PFSK-1 (cell line): ENCODE measurements around the gene TP53.

ENCODE experiments used
- FOXP2 ChIP-seq: optimal IDR thresholded peaks from 2 replicates; pipeline ENCODE3; 2011; ENCODE audit warnings: borderline replicate concordance, control low read depth, inconsistent platforms; ENCODE audit not compliant: insufficient read depth; ENCODE audit errors: extremely low read length, extremely low read depth
- POLR2AphosphoS5 ChIP-seq: IDR thresholded peaks from 2 replicates; pipeline ENCODE4 v1.6.1; 2012; ENCODE audit warnings: low read depth, mild to moderate bottlenecking, control low read depth, low read length, moderate library complexity
- REST ChIP-seq, 2 experiments: IDR thresholded peaks; 2 replicates each; pipeline versions ENCODE4 v1.6.1 to v1.8.0; 2011 to 2012; ENCODE audit warnings: low read depth in 2 of 2, low read length in 2 of 2, control low read depth in 1 of 2, inconsistent platforms in 1 of 2, mild to moderate bottlenecking in 1 of 2, moderate library complexity in 1 of 2; ENCODE audit not compliant: insufficient read depth in 1 of 2
- SIN3A ChIP-seq: IDR thresholded peaks from 2 replicates; pipeline ENCODE4 v1.6.1; 2012; ENCODE audit warnings: mild to moderate bottlenecking, low read length, moderate library complexity, borderline replicate concordance; ENCODE audit not compliant: insufficient read depth
- TAF1 ChIP-seq: IDR thresholded peaks from 2 replicates; pipeline ENCODE4 v1.6.1; 2012; ENCODE audit warnings: low read length, control low read depth, borderline replicate concordance; ENCODE audit not compliant: insufficient read depth

The TP53 gene

DNA sequence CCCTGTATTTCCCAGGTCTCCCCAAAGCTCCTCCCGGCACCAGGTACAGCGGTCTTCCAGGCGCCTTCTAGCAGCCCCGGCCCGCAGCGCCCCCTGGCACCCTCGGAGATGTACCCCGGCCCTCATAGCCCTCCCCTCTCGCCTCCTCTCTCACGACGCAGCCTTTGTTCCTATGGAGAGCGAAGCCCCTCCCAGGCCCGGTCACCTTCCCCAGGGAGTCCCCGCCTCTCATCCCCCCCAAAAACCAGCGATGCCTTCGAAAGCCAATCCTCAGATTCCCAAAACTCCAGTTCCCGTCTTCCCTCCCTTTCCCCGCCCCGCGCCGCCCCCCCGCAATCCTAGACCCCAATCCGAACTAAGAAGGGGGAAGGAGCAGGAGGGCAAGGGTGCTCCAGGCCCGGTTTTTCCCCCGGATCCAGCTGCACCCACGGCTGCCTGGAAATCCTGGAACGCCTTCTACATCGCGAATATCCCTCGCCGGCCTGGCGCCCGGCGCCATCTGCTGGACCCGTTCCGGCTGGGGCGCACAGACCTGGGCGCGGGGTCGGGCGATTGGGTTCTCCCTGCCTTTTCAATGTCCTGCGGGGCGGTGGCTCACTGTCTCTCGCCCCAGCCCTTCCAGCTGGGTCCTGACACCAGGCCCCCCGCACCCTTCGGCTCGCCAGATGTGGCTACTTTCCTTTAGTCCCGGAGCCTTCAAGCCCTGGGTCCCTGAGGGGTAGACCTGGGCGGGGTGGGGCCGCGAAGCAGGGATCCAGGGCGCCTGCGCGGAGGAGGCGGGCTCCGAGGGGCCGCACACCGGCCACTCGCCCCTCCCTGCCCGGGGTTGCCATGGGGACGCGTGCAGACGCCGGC, 29.8 kb upstream of the TP53 start, which contains the start of gene DNAH2:
Gene DNAH2, plus strand, starts transcription at position 844 of the 855 bp plus-strand sequence. CDS start 1,991 bp downstream, outside the sequence.
- TF ChIP-seq FOXP2, result no peak
- TF ChIP-seq TAF1, result no peak
- peak; percentile 75; the same call in 1 of the 2 replicates for TF ChIP-seq SIN3A
- no peak for TF ChIP-seq REST (IDR thresholded peaks at IDR 0.05; ENCODE audit: insufficient read depth in 1 of 2, low read depth in 2 of 2, low read length in 2 of 2)
- TF ChIP-seq POLR2AphosphoS5, result peak; percentile 19; the same call in 1 of the 2 replicates

DNA sequence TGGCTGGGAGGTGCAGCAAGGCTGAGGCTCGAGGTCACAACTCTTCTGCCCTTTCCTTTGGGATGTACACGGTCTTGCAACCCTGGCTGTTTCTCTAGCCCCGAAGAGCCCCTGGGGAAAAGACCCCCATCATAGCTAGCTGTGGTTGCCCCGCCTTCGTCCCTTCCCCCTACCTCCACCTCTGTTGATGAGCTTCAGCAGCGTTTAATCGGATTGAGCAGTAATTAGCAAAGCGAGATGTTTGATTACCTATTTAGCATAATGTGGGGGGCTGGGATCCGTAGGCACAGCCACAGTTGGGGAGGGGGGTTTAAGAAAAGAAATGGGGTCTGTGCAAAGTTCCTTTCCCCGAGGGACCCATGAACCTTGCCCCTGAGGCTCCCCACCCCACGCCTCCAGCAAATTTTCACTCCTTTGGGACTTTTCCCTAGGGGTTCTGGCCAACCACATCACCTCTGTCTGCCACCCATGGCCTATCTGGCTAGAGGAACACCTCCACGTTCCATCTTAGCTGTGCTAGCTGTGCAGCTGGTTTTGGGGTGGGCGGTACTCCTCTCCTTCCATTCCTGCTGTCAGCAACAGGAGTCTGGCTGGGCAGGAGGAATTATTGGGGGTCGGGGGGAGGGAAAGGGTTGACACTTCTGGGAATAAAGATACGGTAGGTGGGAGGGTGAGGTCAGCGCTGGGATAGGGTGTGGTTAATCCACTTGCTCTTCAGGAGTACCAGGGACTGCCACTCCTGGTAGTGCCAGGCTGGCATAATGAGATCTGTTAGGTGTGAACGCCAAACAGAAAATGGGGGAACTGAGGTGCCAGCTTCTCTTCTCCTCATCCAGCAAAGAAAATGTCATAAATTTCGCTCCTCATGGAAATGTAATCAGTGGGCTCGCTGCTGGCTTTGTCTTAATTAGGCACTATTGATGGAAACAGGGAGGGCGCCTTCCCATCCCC, 28.9 kb upstream of the TP53 start:
- TF ChIP-seq SIN3A, result no peak
- TF ChIP-seq POLR2AphosphoS5, result no peak
- TF ChIP-seq FOXP2, result no peak
- TF ChIP-seq TAF1, result no peak
- TF ChIP-seq REST (IDR thresholded peaks at IDR 0.05; ENCODE audit: insufficient read depth in 1 of 2, low read depth in 2 of 2, low read length in 2 of 2), result no peak

GRCh38 chr17:7714721-7715594, 27.7 kb upstream of the TP53 start:
- TF ChIP-seq TAF1 (no peak), SIN3A (no peak), POLR2AphosphoS5 (no peak), FOXP2 (no peak), REST (IDR thresholded peaks at IDR 0.05; ENCODE audit: insufficient read depth in 1 of 2, low read depth in 2 of 2, low read length in 2 of 2) (no peak)

GRCh38 chr17:7713782-7714181, 26.5 kb upstream of the TP53 start:
- no peak for TF ChIP-seq POLR2AphosphoS5
- TF ChIP-seq TAF1, result no peak
- TF ChIP-seq FOXP2, result no peak
- TF ChIP-seq REST (IDR thresholded peaks at IDR 0.05; ENCODE audit: insufficient read depth in 1 of 2, low read depth in 2 of 2, low read length in 2 of 2), result no peak
- TF ChIP-seq SIN3A, result no peak
